GM13977 (cell line): ENCODE results near the gene ARID1A.

ENCODE experiments used
- DNase-seq: peaks from one replicate; pipeline ENCODE4 v3.0.0; 2012; ENCODE audit warnings: low spot score
- CTCF ChIP-seq: IDR thresholded peaks from 2 replicates; pipeline ENCODE4 v1.5.1; 2012; ENCODE audit warnings: mild to moderate bottlenecking, control low read depth; ENCODE audit not compliant: insufficient read depth; ENCODE audit errors: extremely low read depth, missing control alignments
- in situ Hi-C: fragments of 300-500 bp; cut with MboI; formaldehyde crosslinking; loops from one replicate; pipeline ENCODE4 v1.12.0; 2022; ENCODE audit warnings: low sequenced_read_pairs, low pct_unique_long_range_greater_than_20kb, mixed read lengths, inconsistent platforms; ENCODE audit not compliant: unreplicated experiment

ARID1A gene

DNA sequence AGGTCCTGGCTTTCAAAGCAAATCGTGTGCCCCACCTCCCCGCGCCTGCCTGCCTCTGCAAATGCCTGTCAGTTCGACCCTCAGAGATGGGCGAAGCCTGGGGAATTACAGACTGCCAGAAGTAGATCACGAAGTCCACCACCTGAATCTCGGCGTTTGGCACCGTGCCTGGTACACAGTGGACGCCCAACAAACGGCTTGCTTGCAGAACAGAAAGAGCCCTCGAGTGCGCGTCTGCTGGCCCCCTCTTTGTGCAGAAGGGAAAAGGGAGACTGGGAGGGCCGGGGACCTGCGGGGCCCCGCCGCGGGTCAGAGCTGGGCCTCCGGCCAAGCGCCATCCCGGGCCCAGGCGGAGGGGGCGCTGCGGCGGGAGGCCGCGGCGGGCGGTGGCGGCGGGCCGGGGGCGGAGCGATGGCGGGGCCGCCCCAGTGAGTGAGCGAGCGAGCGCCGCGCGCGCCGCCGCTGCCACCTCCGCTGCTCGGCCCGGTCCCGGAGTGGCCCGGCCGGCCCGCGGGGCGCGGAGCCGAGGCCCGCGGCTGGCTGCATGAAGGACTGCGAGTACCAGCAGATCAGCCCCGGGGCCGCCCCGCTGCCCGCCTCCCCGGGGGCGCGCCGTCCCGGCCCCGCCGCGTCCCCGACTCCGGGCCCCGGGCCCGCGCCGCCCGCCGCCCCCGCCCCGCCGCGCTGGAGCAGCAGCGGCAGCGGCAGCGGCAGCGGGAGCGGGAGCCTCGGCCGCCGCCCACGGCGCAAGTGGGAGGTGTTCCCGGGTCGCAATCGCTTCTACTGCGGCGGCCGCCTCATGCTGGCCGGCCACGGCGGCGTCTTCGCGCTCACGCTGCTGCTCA is 130.7 kb downstream of the ARID1A start, which contains the start of gene ZDHHC18:
ZDHHC18 (plus strand) TSS at position 428 of the 845 bp plus-strand sequence; CDS start at position 545, 117 bp downstream.
- in situ Hi-C loops: no loop called here
- TF ChIP-seq CTCF: peak; percentile 73
- DNase-seq: peak; percentile 92

- in situ Hi-C loops: no loop called here
- DNase-seq: no peak
Observed at GRCh38 chr1:26827106-26827604, 131.3 kb downstream of the ARID1A start.

GRCh38 chr1:26827663-26828062 is 131.8 kb downstream of the ARID1A start:
- DNase-seq: no peak
- no peak for TF ChIP-seq CTCF
- in situ Hi-C loops: no loop called here

More at GRCh38 chr1:26827106-26827604, 131.3 kb downstream of the ARID1A start:
- TF ChIP-seq CTCF: no peak

DNA sequence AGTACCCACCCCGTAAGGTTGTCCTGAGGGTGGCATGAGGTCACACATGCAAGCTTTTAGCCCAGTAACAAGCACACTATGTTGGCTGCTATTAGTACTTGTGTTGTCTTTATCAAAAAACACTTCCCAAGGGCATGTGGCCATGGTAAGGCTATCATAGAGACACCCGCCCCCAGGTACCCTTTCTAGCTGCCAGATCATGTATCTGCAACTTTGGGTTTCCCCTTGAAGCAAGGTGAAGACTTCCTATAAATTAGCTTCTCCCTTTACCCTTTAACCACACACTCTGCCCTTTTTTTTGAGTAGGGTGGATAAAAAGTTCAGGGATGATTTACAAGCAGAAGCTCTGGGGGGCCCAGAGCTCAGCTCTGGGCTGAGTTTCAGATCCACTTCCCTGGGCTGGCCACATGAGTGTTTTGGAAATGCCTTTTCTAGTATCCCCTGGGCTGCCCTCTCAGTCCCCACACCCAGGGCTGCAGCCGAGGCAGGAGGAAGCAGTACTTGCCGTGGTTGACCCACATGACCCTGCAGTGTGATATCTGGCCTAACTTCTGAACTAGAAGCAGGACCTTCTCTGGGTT is 132.7 kb downstream of the ARID1A start:
- TF ChIP-seq CTCF: no peak
- in situ Hi-C loops: no loop called here
- no peak for DNase-seq

DNA sequence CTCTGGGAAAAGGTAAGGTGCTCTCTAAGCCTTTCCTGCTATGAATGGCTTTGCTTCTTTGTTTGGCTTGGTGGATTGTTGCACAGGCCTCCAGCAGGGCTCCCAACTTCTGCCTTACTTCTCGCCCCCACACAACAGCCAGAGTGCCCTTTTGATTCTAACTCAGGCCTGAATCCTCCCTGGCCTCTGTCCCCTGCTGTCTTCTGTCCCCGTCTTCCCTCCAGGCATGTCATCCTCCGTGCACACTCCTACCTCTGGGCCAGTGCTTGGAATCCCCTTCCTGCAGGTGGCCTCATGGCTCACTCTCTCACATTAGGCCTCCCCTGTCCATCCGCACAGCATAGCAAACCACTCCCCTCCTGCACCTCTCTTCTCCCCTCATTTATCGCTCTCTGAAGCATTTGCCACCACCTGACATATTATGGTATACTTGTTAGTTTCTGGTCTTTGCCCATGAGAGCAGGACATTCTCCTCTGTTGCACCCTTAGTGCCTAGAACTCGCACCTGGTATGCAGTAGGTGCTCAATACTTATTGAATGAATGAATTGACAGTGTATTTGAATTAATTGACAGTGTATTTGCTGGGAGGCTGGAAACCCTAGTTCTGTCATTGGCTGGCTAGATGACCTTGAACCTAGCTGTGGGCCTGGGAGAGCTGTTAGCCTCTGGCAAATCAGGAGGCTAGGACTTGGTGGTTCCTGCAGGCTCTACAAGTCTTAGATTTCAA is 133.5 kb downstream of the ARID1A start:
- in situ Hi-C loops: no loop called here
- TF ChIP-seq CTCF: no peak
- DNase-seq: no peak

- in situ Hi-C loops: no loop called here
- no peak for TF ChIP-seq CTCF
- no peak for DNase-seq
Observed at GRCh38 chr1:26831059-26831458, 135.2 kb downstream of the ARID1A start.
